Prostate gland (tissue), 2 donors: ENCODE data around the gene ADRA2B.

Experiments used
- CTCF ChIP-seq, 4 experiments: fragments of 200-600 bp in 2 of 4; fragments of 450-650 bp in 2 of 4; sonication (generic) in 2 of 4; IDR thresholded peaks; 1 replicate in 3 of 4; 2 replicates in 1 of 4; pipeline ENCODE4 v1.5.1; 2016 to 2019; ENCODE audit warnings: antibody characterized with exemption in 4 of 4, mild to moderate bottlenecking in 2 of 4, moderate library complexity in 2 of 4
- POLR2A ChIP-seq: fragments of 450-650 bp; IDR thresholded peaks from one replicate; pipeline ENCODE4 v1.6.1; 2016; ENCODE audit warnings: antibody characterized with exemption, mild to moderate bottlenecking

GRCh38 chr2:96156011-96156820, 39.8 kb upstream of the ADRA2B start:
- TF ChIP-seq POLR2A (no peak), CTCF (IDR thresholded peaks at IDR 0.05) (no peak)
